Neuronal stem cell (in vitro differentiated cells): ENCODE measurements around the gene WFIKKN1.

Experiments used
- DNase-seq: peaks from one replicate; pipeline ENCODE4 v3.0.0-alpha.2; 2013; ENCODE audit warnings: low spot score
- H2AFZ ChIP-seq: one replicate; pipeline ENCODE4 v1.6.1; 2013; ENCODE audit warnings: mild to moderate bottlenecking, low read length, inconsistent platforms
- H2AK5ac ChIP-seq: 2 replicates; pipeline ENCODE4 v1.6.1; 2013; ENCODE audit warnings: low read depth, mild to moderate bottlenecking, inconsistent platforms, low read length, moderate library complexity, mixed read lengths
- H2BK120ac ChIP-seq: 2 replicates; pipeline ENCODE4 v1.6.1; 2013; ENCODE audit warnings: low read depth, mild to moderate bottlenecking, inconsistent platforms, low read length, moderate library complexity, mixed read lengths
- H2BK12ac ChIP-seq: one replicate; pipeline ENCODE4 v1.6.1; 2013; ENCODE audit warnings: low read length, inconsistent platforms
- H2BK15ac ChIP-seq: 2 replicates; pipeline ENCODE4 v1.6.1; 2013; ENCODE audit warnings: mild to moderate bottlenecking, low read length, inconsistent platforms, mixed read lengths
- H2BK5ac ChIP-seq: one replicate; pipeline ENCODE4 v1.6.1; 2013; ENCODE audit warnings: inconsistent platforms, mild to moderate bottlenecking, low read length, moderate library complexity
- H3K14ac ChIP-seq: one replicate; pipeline ENCODE4 v1.6.1; 2013; ENCODE audit warnings: low read length, inconsistent platforms
- H3K18ac ChIP-seq: 2 replicates; pipeline ENCODE4 v1.6.1; 2013; ENCODE audit warnings: low read length, inconsistent platforms
- H3K23ac ChIP-seq: 2 replicates; pipeline ENCODE4 v1.6.1; 2013; ENCODE audit warnings: low read depth, mild to moderate bottlenecking, mixed read lengths, low read length, inconsistent platforms; ENCODE audit not compliant: poor library complexity
- H3K27ac ChIP-seq: replicated peaks from 3 replicates; pipeline ENCODE4 v1.5.1; 2013; ENCODE audit warnings: low read length, inconsistent platforms
- H3K27me3 ChIP-seq, 3 experiments: 2 replicates each; pipeline ENCODE4 v1.6.1; 2013; ENCODE audit warnings: low read length in 3 of 3, mild to moderate bottlenecking in 2 of 3, inconsistent platforms in 1 of 3, low read depth in 1 of 3, mixed read lengths in 1 of 3, moderate library complexity in 1 of 3; ENCODE audit not compliant: control insufficient read depth in 3 of 3, insufficient read depth in 3 of 3
- H3K36me3 ChIP-seq, 2 donors: replicated peaks in 1 of 2; 2 replicates each; pipeline ENCODE4 v1.6.1; 2013; ENCODE audit warnings: low read length in 2 of 2; ENCODE audit not compliant: control insufficient read depth in 2 of 2, insufficient read depth in 2 of 2
- H3K4ac ChIP-seq: 2 replicates; pipeline ENCODE4 v1.6.1; 2013; ENCODE audit warnings: inconsistent platforms, mild to moderate bottlenecking, low read length, moderate library complexity
- H3K4me1 ChIP-seq, 2 donors: 1 replicate in 1 of 2; 2 replicates in 1 of 2; pipeline ENCODE4 v1.6.1; 2013; ENCODE audit warnings: low read length in 2 of 2, low read depth in 1 of 2; ENCODE audit not compliant: control insufficient read depth in 2 of 2, insufficient read depth in 1 of 2
- H3K4me2 ChIP-seq: one replicate; pipeline ENCODE4 v1.6.1; 2013; ENCODE audit warnings: mild to moderate bottlenecking, low read length, inconsistent platforms; ENCODE audit not compliant: insufficient read depth, poor library complexity, severe bottlenecking
- H3K4me3 ChIP-seq, 2 donors: 2 replicates each; pipeline ENCODE4 v1.5.1; 2013; ENCODE audit warnings: low read length in 2 of 2, mild to moderate bottlenecking in 2 of 2, inconsistent platforms in 1 of 2, moderate library complexity in 1 of 2
- H3K79me1 ChIP-seq: one replicate; pipeline ENCODE4 v1.6.1; 2013; ENCODE audit warnings: low read depth, mild to moderate bottlenecking, inconsistent platforms, low read length, moderate library complexity
- H3K9ac ChIP-seq: one replicate; pipeline ENCODE4 v1.6.1; 2013; ENCODE audit warnings: mild to moderate bottlenecking, low read depth, low read length, inconsistent platforms; ENCODE audit not compliant: poor library complexity
- H3K9me3 ChIP-seq, 2 donors: replicated peaks in 1 of 2; 2 replicates each; pipeline versions ENCODE3 to v1.6.1; 2013; ENCODE audit warnings: low read length in 2 of 2, mild to moderate bottlenecking in 2 of 2, inconsistent platforms in 1 of 2, low read depth in 1 of 2, mixed read lengths in 1 of 2, moderate library complexity in 1 of 2; ENCODE audit not compliant: control insufficient read depth in 2 of 2, insufficient read depth in 1 of 2
- H4K8ac ChIP-seq: one replicate; pipeline ENCODE4 v1.6.1; 2013; ENCODE audit warnings: low read depth, mild to moderate bottlenecking, inconsistent platforms, low read length, moderate library complexity
- H4K91ac ChIP-seq: one replicate; pipeline ENCODE4 v1.6.1; 2013; ENCODE audit warnings: low read length, low read depth, mild to moderate bottlenecking, inconsistent platforms; ENCODE audit not compliant: poor library complexity
- WGBS, 2 donors: extraction: QIAGEN DNeasy Blood & Tissue Kit; methylation state at CpG; one replicate each; pipeline ENCODE4 v1.1.7; 2013; ENCODE audit warnings: missing lambda C conversion rate in 2 of 2, mixed read lengths in 1 of 2; ENCODE audit not compliant: insufficient read length in 2 of 2, insufficient replicate concordance in 1 of 2; ENCODE audit errors: extremely low coverage in 2 of 2; 5-methylcytosine and 5-hydroxymethylcytosine counted together

Gene WFIKKN1

DNA sequence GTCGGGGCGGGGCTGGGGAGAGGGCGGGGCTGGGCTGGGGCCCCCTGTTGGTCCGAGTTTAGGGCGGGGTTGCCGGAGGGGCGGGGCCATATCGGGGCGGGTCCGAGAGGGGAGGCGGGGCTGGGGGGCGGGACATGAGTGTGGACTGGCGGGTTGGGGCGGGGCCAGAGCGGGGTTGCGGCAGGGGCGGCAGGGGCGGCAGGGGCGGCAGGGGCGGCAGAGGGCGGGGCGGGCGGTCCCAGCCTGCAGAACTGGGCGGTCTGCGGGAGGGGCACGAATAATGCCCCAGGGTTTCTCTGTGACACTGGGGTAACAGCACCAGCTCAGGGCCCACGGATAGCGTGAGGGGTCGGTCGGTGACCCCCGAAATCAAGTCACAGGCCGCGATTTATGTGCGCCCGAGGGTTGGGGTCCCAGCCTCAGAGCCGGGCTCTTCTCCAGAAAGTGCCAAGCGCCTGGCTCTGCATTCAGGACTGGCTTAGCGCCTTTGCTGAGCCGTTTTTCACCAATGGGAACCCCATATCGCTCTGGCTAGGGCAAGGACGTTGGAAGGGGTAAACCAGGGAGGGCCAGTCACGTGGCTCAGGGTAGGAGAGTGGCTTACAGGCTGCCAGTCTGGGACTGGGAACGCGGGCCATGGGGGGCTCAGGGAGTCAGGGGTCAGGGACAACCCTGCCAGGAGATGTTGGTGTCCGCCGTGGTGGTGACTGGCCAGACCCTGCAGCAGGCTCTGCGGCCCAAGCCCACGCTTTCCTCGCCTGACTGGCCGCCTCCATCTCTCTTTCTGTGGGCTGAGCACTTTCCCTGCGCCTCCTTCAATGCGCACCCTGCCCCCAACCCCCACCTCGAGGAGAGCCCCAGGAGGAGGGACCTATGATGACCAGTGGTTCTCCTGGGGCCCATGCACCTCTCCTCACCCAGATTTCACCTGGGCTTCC, 6.6 kb downstream of the WFIKKN1 start:
- Histone ChIP-seq H3K18ac (peak overlapping the region; percentile 100), H4K91ac (peak overlapping the region; percentile 40), H3K14ac (peak overlapping the region; percentile 14), H3K4me1 (peaks cover 15 to 27% of the 10 kb centered on the region in 2 donors), H3K4ac (no peak overlapping the region), H2BK120ac (no peak overlapping the region), H2BK15ac (peak overlapping the region; percentile 92), H3K4me3 (peak overlapping the region; percentile 99 to 100), H3K27ac (peak overlapping the region; percentile 39), H3K79me1 (peaks cover 17% of the 10 kb centered on the region), H2BK5ac (peak overlapping the region; percentile 95), H2AK5ac (peak overlapping the region; percentile 79), H3K4me2 (peak overlapping the region; percentile 88), H2BK12ac (peak overlapping the region; percentile 97), H3K27me3 (peaks cover 0 to 7% (median 5%) of the 10 kb centered on the region in 3 experiments), H2AFZ (peak overlapping the region; percentile 100), H3K9ac (peak overlapping the region; percentile 96), H3K23ac (peak overlapping the region; percentile 98), H3K9me3 (no peaks in the 10 kb centered on the region), H3K36me3 (peaks cover 12 to 25% of the 10 kb centered on the region in 2 donors), H4K8ac (no peak overlapping the region)
- WGBS, 2 donors, result no CpG with 5 or more reads among the region's 53 CpGs
- DNase-seq, result no peak

- Histone ChIP-seq H2BK120ac (no peak overlapping the region), H3K14ac (peak overlapping the region; percentile 14), H2BK15ac (peak overlapping the region; percentile 17), H2AFZ (peak overlapping the region; percentile 86), H3K4me3 (no peak overlapping the region), H4K8ac (no peak overlapping the region), H3K23ac (peak overlapping the region; percentile 2), H2AK5ac (peak overlapping the region; percentile 79), H3K4ac (no peak overlapping the region), H3K18ac (peak overlapping the region; percentile 96), H2BK12ac (peak overlapping the region; percentile 97), H3K27ac (no peak overlapping the region), H3K27me3 (peaks cover 0 to 14% (median 11%) of the 10 kb centered on the region in 3 experiments), H3K79me1 (peaks cover 15% of the 10 kb centered on the region), H4K91ac (peak overlapping the region; percentile 40), H3K9ac (peak overlapping the region; percentile 38), H3K4me2 (no peak overlapping the region), H3K9me3 (no peaks in the 10 kb centered on the region), H2BK5ac (no peak overlapping the region), H3K36me3 (peaks cover 10 to 22% of the 10 kb centered on the region in 2 donors), H3K4me1 (peaks cover 18 to 27% of the 10 kb centered on the region in 2 donors)
- WGBS, 2 donors, result no CpG with 5 or more reads among the region's 15 CpGs
- no peak for DNase-seq
Observed at GRCh38 chr16:638034-638543, 7.3 kb downstream of the WFIKKN1 start.

DNA sequence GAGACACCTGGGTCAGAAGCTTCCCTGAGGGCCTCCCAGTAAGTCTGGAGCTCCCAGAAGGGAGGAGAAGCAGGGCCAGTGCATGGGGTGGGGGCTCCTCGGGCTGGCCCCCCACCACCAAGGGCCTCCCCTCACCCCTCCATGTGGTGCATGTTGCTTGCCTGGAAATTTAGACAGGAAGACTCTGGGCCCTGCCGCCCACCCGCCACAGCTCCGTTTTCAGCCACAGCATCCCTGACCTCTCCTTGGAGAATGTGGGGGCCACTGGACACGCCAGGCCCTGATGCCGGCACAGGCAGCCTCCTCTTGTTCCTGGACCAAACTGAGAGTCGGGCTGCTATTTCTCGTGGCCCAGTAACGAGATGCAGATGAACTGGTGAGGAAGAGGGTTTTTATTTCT, 8.1 kb downstream of the WFIKKN1 start:
- H3K27ac ChIP-seq, result no peak overlapping the region
- H3K9ac ChIP-seq, result no peak overlapping the region
- peaks cover 13% of the 10 kb centered on the region for H3K79me1 ChIP-seq
- H4K8ac ChIP-seq, result no peak overlapping the region
- no peak overlapping the region for H4K91ac ChIP-seq
- H3K4me2 ChIP-seq, result no peak overlapping the region
- H2BK120ac ChIP-seq, result peak overlapping the region; percentile 82
- H2BK12ac ChIP-seq, result no peak overlapping the region
- H3K4me1 ChIP-seq, result peaks cover 18 to 27% of the 10 kb centered on the region in 2 donors
- no CpG with 5 or more reads among the region's 9 CpGs for WGBS, 2 donors
- no peak overlapping the region for H2AFZ ChIP-seq
- peak overlapping the region; percentile 18 for H3K23ac ChIP-seq
- no peaks in the 10 kb centered on the region for H3K9me3 ChIP-seq
- no peak for DNase-seq
- H2BK5ac ChIP-seq, result no peak overlapping the region
- peak overlapping the region; percentile 17 for H2BK15ac ChIP-seq
- no peak overlapping the region for H3K14ac ChIP-seq
- H3K18ac ChIP-seq, result peak overlapping the region; percentile 42
- no peak overlapping the region for H3K4ac ChIP-seq
- peaks cover 0 to 20% (median 11%) of the 10 kb centered on the region in 3 experiments for H3K27me3 ChIP-seq
- peaks cover 5 to 15% of the 10 kb centered on the region in 2 donors for H3K36me3 ChIP-seq
- no peak overlapping the region for H3K4me3 ChIP-seq
- H2AK5ac ChIP-seq, result peak overlapping the region; percentile 79

DNA sequence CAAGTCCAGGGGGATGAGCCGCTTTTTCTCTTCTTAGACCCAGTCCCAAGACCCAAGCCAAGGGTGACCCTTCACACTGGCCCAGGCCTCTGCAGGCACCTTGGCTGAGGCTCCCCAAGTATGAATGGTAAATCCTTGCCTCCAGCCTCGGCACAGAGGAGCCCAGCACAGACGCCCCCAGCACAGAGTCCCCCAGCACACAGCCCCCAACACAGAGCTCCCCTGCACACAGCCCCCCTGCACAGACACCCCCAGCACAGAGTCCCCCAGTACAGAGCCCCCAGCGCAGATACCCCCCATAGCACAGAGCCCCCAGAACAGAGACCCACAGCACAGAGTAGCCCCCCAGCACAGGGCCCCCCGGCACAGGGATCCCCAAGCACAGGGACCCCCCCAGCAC, 9.8 kb downstream of the WFIKKN1 start:
- Histone ChIP-seq H3K14ac (no peak overlapping the region), H3K4me1 (peaks cover 15 to 23% of the 10 kb centered on the region in 2 donors), H2AFZ (no peak overlapping the region), H3K9ac (no peak overlapping the region), H2AK5ac (peak overlapping the region; percentile 94), H2BK5ac (no peak overlapping the region), H3K4me2 (no peak overlapping the region), H3K23ac (no peak overlapping the region), H3K79me1 (peaks cover 5% of the 10 kb centered on the region), H4K8ac (no peak overlapping the region), H3K27me3 (peaks cover 0 to 20% (median 11%) of the 10 kb centered on the region in 3 experiments), H3K4me3 (peak overlapping the region in 1 of 2 donors; percentile 53), H3K9me3 (no peaks in the 10 kb centered on the region), H2BK120ac (no peak overlapping the region), H3K36me3 (no peaks in the 10 kb centered on the region), H3K27ac (no peak overlapping the region), H3K4ac (no peak overlapping the region), H2BK15ac (peak overlapping the region; percentile 21), H2BK12ac (no peak overlapping the region), H3K18ac (peak overlapping the region; percentile 94), H4K91ac (no peak overlapping the region)
- no CpG with 5 or more reads among the region's 5 CpGs for WGBS, 2 donors
- no peak for DNase-seq
